Measurements from ENCODE around the gene RPL7A.
"Not testable (repeated sequence)": the region's sequence is repeated elsewhere in the genome, so short reads cannot be mapped to it uniquely, and the experiment has no call there.

Gene RPL7A

DNA sequence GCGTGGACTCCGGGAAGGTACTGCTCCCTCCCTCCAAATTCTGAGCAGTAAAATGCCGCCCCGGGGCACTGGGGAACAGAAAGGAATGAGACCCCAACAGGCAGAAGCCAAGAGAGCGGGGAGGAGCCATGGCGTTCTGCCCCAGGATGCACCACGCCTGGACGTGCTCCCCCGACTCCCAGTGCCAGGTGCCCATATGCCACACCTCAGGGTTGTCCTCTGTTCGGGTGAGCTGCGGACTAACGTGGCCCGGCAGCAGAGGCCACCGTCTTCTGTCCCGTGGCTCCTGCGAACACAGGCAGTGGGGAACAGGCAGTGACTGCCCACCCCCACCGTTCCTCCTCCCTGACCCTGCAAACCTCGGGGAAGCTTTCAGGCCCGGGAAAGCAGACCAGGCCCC lies 16.8 kb upstream of the RPL7A start:
- no peak for DNase-seq (ENCODE audit: low read depth)
- TF ChIP-seq, protein P1, sequence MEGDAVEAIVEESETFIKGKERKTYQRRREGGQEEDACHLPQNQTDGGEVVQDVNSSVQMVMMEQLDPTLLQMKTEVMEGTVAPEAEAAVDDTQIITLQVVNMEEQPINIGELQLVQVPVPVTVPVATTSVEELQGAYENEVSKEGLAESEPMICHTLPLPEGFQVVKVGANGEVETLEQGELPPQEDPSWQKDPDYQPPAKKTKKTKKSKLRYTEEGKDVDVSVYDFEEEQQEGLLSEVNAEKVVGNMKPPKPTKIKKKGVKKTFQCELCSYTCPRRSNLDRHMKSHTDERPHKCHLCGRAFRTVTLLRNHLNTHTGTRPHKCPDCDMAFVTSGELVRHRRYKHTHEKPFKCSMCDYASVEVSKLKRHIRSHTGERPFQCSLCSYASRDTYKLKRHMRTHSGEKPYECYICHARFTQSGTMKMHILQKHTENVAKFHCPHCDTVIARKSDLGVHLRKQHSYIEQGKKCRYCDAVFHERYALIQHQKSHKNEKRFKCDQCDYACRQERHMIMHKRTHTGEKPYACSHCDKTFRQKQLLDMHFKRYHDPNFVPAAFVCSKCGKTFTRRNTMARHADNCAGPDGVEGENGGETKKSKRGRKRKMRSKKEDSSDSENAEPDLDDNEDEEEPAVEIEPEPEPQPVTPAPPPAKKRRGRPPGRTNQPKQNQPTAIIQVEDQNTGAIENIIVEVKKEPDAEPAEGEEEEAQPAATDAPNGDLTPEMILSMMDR (conservative IDR thresholded peaks at IDR 0.05; ENCODE audit: low read length), result no peak
- H3K4me3 ChIP-seq (ENCODE audit: low read length), result no peak overlapping the region

DNA sequence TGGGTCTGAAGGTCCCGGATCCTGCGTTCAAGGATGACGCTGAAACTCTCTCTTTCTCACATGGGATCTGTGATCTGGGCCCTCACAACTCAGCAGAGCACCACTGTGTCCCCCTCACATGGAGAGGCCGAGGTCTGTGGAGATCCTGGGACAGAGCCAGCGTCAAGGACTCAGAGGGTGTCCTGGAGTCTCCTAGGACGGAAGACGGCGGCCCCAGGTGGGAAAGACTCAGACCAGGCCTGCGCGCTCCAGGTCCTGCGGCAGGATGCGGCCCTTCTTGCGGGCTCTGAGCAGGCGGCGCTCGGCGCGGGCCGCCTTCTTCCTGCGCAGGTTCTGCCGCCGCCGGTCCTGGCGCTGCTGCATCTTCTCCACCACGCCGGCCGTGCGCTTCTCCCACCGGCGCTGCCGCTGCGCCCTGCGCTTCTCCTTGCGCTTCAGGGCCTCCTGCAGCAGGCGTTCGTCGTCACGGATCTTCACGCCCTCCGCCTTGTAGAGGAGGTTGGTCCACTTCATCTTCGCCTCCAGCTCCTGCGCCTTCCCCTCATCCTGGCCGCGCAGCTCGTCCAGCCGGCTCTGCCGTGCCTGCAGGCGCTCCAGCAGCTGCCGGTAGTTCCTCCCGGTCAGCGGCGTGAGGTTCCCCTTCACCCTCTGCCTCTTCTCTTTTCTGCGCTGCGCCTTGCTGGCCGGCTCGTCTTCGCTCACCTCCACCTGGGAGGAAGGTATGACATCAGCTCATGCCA lies 16.2 kb upstream of the RPL7A start:
- H3K4me3 ChIP-seq (ENCODE audit: low read length), result no peak overlapping the region
- DNase-seq (ENCODE audit: low read depth), result no peak
- TF ChIP-seq, protein P1 (conservative IDR thresholded peaks at IDR 0.05; ENCODE audit: low read length), result no peak

DNA sequence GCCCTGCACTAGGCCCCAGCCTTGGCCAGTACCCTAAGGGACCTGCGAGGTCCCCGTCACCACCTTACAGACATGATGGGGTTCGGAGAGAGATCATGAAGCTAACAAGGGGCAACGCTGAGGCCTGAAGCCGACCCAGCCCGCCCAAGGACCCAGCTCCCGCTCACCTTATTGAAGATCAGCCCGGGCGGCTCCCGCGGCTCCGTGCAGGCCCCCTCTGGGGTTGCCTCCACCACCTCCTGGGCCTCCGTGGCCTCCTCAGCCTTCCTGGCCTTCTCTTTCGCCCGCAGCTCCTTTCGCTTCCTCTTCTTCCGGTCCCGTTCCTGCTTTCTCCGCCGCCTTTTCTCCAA lies 15.7 kb upstream of the RPL7A start:
- TF ChIP-seq, protein P1 (conservative IDR thresholded peaks at IDR 0.05; ENCODE audit: low read length), result no peak
- no peak overlapping the region for H3K4me3 ChIP-seq (ENCODE audit: low read length)

DNA sequence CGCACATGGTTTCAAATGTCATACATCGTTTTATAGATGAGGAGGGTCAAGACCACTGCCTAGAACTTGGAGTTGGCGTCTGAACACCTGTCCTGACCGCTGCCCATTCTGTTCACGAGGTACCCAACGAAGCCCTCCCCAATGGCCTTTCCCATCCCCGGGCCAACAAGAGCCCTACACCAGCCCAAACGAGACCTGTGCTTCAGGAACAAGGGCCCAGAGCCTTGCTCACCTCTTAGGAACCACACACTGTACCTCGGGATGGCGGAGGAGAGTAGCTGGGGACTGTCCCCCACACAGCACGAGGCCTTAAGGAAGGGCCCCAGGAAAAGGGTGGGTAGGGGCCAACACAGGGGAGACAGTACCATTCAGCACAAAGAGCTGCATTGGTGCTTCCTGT lies 15.0 kb upstream of the RPL7A start:
- no peak overlapping the region for H3K4me3 ChIP-seq (ENCODE audit: low read length)
- TF ChIP-seq, protein P1 (conservative IDR thresholded peaks at IDR 0.05; ENCODE audit: low read length), result no peak
- DNase-seq (ENCODE audit: low read depth), result no peak

More for the DNA sequence above, 15.7 kb upstream of the RPL7A start:
- DNase-seq (ENCODE audit: low read depth), result no peak

DNA sequence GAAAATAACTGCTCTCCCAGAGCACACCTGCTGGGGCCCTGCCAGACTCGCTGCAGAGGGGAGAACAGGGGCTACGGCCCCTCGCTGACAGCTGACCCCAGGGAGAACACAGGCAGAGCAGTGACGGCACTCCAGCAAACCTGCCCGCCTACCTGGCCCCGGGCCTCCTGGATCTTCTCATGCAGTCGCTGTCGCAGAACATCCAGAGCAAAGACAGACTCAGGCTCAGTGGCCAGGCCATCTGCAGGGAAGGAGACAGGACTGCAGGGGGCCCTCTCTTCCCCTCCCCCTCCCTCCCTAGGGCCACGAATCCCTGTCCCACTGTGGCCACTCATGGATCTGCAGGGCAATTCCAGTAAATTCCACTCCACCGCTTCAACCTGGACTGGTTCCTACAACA lies 14.5 kb upstream of the RPL7A start:
- TF ChIP-seq, protein P1 (conservative IDR thresholded peaks at IDR 0.05; ENCODE audit: low read length), result no peak
- H3K4me3 ChIP-seq (ENCODE audit: low read length), result no peak overlapping the region
- DNase-seq (ENCODE audit: low read depth), result no peak

DNA sequence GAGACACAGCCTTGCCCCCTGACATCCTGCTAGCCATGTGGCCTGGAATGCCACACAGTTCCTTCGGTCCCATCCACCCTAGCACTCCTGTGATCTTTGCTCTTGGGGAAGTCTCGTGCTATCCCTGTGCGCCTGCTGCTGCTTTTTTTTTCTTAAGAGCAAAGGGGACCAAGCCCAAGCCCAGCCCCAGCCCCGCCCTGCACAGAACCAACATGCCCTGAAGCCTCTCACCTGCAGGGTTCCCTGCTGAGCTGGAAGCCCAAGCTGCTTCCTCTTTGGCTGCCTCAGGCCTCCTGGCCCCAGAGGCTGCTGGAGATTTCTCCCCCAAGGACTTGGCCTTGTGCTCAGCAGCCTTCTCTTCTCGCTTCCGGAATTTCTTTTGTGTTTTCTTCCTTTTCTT lies 13.9 kb upstream of the RPL7A start:
- TF ChIP-seq, protein P1 (conservative IDR thresholded peaks at IDR 0.05; ENCODE audit: low read length), result no peak
- no peak overlapping the region for H3K4me3 ChIP-seq (ENCODE audit: low read length)

DNA sequence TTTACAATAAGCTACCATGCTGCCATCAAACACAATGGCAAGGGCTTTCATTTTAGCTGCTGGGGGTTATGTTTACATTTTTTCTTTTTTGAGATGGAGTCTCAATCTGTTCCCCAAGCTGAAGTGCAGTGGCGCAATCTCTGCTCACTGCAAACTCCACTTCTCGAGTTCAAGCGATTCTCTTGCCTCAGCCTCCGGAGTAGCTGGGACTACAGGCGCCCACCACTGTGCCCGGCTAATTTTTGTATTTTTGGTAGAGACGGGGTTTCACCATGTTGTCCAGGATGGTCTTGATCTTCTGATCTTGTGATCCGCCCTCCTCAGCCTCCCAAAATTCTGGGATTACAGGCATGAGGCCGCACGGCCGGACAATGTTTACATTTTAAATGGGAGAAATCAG lies 13.1 kb upstream of the RPL7A start:
- H3K4me3 ChIP-seq (ENCODE audit: low read length), result peak overlapping the region; percentile 94
- not testable (repeated sequence) for DNase-seq (ENCODE audit: low read depth)

More for the DNA sequence above, 13.9 kb upstream of the RPL7A start:
- no peak for DNase-seq (ENCODE audit: low read depth)
